Kidney glomerular epithelial cell (primary cell): ENCODE results near the gene HHIP.

Source experiments
- DNase-seq: peaks from one replicate; lab custom pipeline; 2025; lab: John Stamatoyannopoulos, UW

Gene HHIP, protein sequence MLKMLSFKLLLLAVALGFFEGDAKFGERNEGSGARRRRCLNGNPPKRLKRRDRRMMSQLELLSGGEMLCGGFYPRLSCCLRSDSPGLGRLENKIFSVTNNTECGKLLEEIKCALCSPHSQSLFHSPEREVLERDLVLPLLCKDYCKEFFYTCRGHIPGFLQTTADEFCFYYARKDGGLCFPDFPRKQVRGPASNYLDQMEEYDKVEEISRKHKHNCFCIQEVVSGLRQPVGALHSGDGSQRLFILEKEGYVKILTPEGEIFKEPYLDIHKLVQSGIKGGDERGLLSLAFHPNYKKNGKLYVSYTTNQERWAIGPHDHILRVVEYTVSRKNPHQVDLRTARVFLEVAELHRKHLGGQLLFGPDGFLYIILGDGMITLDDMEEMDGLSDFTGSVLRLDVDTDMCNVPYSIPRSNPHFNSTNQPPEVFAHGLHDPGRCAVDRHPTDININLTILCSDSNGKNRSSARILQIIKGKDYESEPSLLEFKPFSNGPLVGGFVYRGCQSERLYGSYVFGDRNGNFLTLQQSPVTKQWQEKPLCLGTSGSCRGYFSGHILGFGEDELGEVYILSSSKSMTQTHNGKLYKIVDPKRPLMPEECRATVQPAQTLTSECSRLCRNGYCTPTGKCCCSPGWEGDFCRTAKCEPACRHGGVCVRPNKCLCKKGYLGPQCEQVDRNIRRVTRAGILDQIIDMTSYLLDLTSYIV

DNA sequence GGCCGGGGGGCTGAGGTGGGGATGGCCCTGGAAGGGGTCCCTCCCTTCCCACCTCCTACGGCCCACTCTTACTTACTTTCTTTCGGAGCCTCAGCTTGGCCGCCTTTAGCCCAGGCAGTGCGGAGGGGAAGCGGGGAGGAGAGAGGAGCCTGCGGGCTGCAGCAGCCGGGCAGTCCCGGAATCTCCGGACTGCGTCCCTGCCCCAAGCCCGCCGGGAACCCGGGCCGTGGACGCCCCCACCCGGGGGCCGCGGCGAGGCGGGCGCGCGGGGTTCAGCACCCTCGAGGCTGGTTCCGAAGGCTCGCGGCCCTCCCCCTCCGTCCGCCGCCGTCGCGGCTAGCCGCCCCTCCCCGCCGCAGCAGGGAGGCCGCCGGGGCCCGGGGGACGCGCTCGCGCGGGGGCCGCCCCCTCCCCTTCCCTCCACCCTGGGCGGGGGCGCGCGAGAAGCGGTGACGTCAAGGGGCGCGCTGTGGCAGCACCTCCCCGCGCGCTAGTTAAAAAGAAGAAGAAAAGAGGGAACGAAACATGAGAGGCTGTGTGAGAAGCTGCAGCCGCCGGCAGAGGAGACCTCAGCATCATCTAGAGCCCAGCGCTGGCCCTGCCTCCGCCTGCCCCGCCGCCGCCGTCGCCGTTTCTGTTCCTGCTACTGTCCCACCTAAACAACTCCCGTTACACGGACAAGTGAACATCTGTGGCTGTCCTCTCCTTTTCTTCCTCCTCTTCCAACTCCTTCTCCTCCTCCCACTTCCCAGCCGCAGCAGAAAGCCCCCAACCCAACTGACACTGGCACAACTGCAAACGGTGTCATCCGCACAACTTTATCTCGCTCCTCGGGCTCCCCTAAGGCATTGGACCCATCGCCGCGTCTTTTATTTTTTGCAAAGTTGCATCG is at the start of gene HHIP:
HHIP (plus strand) TSS at position 526 of the 892 bp plus-strand sequence. CDS start 520 bp downstream, outside the sequence.
- peak; percentile 25 for DNase-seq

DNA sequence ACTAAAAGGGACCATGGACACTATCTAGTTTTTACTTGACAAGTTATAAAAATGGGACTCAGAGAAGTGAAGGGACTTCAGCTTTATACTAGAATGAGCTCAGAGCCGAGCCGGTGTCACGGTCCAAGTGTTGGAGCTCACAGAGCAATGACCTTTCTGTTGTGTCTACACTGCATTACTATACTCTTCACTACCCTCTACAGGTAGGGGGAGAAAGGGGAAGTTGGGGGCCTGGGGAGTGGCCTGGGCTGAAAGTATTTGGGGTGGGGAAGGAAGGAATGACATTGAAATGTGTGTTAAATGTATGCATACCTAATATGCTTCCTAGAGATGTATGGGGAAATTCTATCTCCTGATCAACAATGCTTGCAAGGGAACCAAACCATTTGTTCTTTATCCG is 48.8 kb upstream of the HHIP start:
- no peak for DNase-seq

DNA sequence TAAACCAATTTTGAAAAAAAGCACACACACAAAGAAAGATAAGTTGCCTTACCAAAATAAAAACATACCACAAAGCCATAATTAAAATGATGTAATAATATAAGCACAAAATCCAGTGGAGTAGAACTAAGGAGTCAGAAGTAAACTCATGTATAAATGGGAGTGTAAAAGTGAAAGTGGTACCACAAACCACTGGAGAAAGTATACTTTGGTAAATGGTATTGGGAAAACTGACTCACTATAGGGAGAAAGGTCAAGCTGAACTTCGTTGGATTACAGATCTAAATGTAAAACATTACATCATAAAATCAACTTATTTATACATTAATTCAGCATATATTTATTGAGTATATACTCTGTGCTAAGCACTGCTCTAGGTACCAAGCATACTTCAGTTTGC is 46.3 kb upstream of the HHIP start:
- DNase-seq, result peak; percentile 25

DNA sequence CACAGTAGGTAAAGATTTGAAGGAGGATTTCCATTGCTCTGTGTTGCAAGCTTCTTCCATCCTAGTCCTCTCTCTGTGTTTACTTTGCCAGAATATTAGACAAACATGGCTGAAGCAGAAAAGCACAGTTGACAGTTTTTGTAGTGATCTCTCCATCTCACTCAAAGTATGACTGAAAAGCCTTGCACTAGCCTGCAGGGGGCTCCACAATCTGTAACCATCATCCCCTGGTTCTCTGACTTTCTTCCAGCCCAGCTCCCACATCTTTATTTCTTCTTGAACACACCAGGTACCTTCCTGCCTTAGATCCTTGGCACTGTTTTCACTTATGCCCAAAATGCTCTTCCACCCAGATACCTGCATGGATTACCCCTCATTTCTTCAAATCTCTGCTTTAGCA is 34.1 kb upstream of the HHIP start:
- peak; percentile 10 for DNase-seq

DNA sequence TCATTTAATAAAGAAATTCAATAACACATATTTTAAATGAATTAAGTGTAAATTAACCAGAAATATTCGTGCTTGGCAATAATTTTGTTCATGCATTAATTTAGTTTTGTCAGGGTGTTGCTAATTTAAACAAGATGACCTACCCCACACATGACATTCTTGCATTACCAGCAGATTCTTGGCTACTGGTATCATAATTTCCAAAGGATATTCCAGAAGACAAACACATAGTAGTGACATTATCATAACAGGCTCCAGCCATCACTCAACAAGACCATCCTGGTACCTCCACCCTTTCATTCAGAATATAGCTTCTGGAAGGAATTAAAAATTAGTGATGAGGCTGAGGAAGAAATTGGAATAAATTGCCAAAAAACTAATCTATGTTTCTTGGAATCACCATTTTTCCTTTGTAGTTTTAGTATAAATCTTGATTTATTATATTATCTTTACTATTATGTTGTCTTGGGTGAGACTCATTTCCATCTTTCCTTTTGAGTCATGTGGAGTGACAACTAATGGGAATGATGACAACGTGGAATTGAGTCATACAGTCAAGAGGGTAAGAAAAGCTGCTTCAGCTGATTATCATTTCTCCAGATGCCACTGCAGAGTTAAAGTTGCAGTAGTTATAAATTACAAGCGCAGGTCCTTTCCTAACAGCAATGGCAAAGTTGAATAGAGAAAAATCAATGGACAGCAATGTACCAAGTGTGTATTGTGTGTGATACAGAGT is 30.9 kb upstream of the HHIP start:
- peak; percentile 4 for DNase-seq

DNA sequence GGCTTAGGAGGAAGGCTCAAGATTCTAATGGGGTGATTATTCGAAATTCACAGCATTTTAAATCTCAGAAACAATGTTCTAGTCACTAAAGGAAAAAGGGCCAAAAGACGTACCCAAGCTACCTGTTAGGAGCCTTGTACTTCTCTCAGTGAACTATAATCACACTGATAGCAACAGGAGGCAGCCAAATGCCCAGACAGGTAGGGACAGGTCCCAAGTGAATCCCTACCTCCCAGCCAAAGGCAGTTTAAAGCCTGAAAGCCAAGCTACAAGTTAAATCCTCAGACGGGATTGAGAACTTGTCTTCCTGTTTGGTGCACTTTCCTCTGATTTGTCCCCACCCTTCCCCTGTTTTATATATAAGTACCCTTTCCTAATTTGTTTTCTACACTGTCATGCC is 24.3 kb upstream of the HHIP start:
- no peak for DNase-seq

DNA sequence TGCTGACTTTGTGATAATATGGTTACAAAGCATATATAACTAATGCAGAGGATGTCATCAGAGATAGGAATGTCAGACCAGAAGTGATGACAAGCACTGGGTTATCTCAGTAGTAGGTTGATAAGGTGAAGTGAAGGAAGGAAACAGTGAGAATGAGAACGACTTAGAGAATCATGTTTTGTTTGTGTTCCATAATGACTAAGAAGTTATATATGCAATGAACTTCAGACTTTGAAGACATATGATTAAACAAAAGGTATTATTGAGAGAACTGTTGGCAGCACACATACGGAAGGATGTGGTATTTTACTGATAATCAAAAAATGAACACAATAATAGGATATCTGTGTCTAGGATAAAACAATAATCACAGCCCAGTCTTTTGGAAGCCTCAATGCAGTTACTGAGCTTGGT is 18.3 kb upstream of the HHIP start:
- no peak for DNase-seq

DNA sequence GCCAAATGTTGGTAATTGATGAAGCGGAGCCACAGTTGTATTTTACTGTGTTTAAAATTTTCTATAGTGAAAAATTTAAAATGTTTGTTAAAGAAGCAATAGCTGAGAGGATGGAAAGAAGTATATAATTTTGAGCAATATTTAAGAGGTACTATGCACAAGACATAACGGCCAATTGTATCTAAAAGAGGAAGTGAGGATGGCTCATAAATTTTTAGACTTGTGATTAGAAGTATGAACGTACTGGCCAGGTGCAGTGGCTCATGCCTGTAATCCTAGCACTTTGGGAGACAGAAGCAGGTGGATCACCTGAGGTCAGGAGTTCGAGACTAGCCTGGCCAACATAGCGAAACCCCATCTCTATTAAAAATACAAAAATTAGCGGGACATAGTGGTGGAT is 12.7 kb upstream of the HHIP start:
- DNase-seq, result no peak

DNA sequence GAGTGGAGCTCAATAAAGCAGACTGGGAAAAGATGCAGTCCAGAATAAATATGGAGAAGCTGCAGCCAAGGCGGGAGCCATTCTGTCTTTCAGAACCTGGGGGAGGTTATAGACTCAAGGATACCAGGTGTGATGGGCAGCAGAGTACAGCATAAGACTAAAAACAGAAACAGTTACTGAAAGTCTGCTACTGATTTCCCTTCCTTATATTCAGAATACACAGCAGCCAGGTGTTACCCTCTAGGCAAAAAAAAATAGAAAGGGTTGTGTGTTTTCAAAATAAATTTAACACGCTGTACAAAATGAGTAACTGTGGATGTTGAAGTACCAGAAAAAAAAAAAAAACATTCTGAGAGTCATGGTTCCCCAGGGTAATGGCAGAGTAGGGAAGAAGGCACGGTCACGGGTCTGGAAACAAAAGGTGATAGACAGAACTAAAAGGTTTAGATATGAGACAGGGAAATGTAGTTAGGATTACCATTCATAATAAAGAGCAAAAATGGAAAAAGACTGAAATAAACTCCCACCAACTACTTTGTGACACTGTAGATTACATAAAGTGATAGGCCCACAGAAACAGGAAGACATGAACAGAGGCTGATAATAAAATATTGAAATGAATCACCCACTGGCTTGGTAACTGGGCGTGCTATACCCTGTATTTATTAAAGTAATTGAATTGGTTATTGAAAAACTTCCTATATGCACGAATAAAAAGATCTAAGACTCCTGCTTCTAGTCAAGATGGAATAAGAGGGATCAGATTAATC is 10.8 kb upstream of the HHIP start:
- no peak for DNase-seq

DNA sequence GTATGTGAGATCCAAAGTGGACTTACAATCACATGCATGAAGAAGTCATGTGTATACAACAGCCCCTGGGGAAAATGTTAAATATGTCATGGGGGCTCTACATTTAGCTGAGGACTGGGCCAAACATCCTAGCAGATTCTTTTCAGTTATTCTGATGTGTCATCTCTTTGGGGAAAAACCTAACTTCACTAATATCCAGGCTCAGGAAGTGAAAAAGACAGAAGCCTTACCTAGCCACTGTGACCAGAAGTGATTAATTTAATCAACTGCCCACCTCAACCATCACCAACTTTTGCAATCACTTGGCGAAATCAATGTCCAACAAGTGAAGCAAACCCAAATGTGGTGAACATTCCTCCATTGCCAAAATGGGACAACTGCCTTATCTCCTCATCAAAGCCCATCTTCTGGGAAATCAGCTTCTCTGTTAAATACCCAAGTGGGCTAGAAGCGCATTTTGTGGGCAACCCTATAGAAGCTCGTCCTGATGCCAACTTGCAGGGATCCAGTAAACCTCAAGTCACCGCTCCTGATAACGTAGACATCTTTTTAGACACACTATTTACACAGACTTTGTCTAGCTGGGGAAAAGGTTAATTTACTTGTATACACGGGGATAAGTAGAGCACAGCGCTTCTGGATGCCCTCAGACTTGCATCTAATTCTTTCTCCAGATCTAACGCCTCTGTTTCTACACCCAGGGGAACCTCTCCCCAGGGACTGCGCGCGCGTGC is 1.4 kb upstream of the HHIP start:
- no peak for DNase-seq

DNA sequence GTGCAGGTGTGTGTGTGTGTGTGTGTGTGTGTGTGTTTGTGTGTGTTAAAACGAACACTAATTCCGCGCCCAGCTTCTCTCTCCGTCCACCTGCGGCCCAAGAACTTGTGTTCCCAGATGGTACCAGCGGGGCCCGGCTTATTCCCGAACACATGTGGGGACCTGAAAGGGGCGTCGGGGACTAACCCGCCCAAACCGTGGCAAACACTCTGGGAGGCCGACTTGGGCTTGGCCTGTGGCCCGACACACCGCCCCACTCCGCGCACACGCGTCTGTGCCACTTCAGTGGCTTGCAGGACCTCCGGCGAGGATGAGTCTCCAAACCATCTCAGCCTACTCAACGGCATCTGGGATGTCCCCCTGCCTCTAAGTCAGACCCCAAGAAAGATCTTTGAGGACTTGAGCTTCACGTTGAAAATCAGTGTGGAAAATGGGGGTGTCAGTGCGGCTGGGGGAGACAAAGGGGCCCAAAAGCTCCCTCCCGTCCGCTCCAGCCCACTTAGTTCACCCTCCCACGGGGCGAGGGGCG is 790 bp upstream of the HHIP start:
- DNase-seq, result no peak

DNA sequence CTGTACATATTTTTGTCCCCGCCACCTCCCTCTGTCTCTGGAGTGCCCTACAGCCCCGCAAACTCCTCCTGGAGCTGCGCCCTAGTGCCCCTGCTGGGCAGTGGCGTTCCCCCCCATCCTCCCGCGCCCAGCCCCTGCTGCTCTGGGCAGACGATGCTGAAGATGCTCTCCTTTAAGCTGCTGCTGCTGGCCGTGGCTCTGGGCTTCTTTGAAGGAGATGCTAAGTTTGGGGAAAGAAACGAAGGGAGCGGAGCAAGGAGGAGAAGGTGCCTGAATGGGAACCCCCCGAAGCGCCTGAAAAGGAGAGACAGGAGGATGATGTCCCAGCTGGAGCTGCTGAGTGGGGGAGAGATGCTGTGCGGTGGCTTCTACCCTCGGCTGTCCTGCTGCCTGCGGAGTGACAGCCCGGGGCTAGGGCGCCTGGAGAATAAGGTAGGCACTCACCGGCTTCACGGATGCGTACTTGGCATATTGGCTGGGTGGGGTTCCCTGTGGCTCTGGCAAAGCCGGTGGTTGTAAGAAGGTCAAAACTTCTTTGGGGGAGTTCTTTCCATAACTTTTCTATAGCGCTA is 653 bp downstream of the HHIP start:
- DNase-seq, result no peak

DNA sequence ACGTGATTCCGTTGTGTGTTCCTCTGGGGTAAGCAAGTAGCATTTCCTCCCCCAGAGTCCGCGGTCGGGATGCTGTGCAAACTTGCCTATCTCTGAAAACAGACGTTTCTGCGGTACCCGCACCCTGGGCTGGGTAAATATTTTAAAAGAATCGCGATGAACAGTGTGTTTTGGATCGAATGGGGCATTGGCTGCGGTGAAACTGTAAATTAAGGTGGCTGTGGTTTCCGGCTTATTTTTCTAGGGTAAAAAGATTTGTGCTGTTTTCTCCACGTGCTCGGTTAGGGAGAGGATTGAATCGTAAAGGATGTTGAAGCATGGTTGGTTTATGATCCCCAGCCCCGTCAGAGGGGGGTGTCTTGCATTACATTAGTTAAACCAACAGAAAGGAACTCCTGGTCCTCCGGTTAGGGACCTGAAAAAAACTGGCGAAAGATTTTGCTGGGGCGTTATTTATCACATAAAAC is 1.2 kb downstream of the HHIP start:
- no peak for DNase-seq

DNA sequence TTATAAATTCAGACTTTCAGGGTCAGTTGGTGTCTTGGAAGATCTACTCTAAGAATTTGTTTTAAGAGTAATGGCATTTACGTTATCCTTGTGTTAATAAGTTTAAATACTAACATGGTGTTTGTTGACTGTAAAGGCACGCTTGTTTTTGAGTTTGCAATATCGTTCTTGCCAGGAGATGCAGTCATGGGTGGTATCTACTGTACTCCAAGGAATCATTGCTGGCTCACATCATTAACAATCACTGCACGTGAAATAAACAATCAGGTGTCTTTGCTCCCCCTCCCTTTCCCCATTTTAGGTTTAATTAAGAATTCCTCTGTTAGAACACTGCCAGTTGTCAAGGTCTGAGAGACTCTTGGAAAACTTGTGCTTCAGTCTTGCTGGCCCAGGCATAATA is 1.6 kb downstream of the HHIP start:
- no peak for DNase-seq

DNA sequence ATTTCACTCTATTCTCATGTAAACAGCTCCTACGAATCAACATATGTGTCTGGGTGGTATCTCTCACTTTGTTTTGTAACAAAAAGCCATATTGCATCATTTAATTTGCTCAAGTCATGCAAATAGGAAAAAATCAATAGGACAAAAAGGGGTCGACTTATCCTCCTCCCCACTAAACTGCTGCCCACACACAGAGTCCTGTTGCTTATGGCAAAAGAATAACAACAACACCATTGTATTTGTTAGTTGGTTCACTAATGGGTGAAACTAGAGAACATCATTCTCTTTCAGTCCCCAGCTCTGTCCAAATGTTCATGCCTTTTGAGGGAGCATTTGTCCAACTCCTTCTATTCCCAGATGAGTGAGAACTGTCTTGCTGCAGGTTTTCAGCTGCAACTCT is 2.1 kb downstream of the HHIP start:
- no peak for DNase-seq

DNA sequence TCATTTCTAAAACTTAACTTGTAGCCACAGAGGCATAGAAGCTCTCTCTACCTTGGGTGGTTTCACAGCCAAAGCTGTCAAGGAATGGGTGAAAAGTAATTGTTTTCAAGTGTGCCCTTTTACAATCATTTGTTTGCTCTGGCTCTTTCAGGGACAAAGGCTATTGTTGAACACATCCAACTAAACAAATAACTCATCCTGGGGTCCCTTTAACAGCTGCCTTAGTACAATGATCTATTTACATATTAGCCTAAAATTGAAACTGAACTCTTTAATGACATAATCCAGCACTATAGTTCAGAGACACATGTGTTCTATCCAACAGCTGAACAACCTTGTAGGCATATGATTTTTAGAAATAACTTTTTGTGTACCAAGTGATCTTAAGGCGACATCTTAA is 3.7 kb downstream of the HHIP start:
- DNase-seq, result no peak

DNA sequence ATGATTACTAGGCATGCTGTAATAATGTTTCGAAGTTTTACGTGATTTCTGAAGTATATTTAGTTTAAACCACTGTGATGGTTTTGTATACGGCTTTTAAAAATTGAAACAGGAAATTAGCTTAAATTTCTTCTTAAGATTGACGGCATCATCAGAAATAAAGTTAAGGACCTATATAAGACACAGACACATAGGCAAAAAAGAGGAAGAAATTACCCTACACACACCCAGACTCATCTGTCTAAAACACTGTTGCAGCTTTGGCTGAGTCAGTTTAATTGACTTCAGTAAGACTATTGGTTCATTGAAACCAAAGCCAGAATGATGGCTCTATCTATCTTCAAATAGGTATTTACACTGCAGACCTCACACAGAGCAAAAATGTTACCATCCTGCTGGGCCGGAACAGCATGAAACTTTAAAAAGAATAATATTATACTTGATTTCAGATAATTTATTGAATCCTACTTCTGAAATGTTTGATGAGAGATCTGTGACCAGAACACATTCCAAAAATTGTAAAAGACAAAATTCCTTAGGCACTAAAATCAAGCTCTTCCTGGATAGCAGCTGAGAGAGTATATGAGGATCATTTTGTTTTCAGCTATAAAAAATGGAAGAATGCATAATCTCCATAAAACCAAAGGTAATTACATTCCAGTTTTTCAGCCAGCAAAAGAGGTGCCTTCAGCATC is 4.5 kb downstream of the HHIP start:
- DNase-seq, result no peak

DNA sequence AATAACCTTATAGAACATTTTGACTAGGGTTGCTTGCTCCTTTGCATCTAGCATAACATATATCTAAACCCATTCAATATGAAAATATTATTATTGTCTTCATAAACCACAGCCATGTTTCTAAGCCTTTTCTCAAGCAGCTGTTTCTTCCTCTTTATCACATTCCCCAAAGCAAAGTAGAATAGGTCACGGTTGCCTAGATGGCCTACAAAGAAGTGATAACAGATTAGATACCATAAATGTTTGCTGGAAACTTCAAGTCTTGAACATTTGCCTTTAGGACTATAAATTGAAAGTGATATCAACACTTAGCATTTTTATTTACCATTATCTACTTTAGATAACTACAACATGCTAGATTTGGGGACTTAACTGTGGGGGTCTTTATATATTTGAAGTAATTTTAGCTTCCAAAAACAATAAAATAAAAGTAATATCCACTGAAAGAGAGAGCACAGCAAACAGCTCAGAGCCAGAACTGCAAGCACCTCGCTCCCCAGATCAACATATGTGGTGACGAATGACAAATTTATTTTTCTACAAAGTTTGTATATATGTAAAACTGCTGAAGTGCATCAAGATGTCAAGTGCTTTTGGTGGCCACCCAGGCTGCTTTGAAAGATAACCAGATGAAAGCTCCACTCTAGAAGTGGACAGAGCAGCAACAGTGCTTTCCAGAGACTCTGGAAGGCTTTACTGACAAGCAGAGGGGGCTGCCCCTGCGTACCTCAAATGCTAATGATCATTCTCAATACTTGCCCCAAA is 8.0 kb downstream of the HHIP start:
- no peak for DNase-seq
